Fibroblast of peridontal ligament (primary cell): ENCODE data around the gene TBC1D28.
"Not testable (repeated sequence)": the region's sequence is repeated elsewhere in the genome, so short reads cannot be mapped to it uniquely, and the experiment has no call there.

Experiments
- DNase-seq: peaks from one replicate; pipeline ENCODE4 v3.0.0-alpha.2; 2010; ENCODE audit errors: extremely low read depth

TBC1D28 gene

DNA sequence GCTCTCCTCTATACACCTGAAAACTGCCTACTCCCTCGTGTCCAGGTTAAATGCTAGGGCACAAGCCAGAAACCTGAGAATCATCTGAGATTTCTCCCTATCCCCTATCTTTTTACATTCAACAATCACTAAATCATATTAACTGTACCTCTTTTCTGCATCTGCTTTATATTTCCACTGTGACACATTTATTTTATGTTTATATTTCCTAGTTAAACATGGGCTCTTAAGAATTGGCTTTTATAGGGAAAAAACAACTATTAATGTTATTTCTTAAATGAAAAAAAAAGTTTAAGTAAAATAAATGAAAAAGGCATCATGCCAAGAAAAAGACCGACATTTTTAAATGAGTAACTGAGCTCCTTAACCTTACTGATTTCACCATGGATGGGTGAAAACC lies 26.6 kb downstream of the TBC1D28 start:
- DNase-seq, result not testable (repeated sequence)

DNA sequence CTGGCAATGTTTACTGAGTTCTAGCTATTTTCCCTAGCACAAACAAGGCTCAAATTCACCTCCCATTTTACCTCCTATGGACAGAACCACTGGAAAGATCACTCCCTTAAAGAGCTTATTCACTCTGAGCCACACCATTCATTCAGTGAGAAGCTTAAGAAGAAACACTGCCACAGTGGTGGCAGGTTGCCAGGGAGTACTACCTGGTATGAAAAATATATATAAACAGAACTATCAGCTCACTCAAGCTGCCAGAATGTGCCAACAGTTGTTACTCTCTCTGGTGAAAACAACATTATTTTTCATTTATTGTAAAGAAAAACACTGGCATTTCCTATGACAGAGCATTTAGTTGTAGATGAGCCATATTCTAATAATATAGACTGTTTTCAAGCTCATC lies 31.2 kb downstream of the TBC1D28 start:
- DNase-seq, result not testable (repeated sequence)

DNA sequence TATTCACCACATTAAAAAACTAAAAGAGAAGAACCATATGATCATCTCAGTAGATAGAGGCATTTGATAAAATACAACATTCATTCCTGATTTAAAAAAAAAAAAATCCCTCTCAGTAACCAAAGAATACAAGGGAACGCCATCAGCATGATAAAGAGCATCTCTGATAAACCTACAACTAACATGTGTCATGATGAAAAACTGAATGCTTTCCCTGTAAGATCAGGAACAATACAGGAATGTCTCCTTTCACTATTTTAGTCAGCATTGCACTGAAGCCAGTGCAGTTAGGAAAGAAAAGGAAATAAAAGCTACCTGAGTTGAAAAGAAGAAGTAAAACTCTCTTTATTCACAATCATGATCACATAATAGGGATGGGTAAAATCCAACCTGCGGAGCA lies 51.1 kb downstream of the TBC1D28 start:
- DNase-seq, result not testable (repeated sequence)
